Measurements from ENCODE around the gene SLC15A1. TPM values are rescaled to one million over a fixed set of nuclear protein-coding genes. Genes with fewer than 3 reads are reported as not detected.

SLC15A1 gene
- total RNA-seq, 1 donor from 2014 or later, result not detected

DNA sequence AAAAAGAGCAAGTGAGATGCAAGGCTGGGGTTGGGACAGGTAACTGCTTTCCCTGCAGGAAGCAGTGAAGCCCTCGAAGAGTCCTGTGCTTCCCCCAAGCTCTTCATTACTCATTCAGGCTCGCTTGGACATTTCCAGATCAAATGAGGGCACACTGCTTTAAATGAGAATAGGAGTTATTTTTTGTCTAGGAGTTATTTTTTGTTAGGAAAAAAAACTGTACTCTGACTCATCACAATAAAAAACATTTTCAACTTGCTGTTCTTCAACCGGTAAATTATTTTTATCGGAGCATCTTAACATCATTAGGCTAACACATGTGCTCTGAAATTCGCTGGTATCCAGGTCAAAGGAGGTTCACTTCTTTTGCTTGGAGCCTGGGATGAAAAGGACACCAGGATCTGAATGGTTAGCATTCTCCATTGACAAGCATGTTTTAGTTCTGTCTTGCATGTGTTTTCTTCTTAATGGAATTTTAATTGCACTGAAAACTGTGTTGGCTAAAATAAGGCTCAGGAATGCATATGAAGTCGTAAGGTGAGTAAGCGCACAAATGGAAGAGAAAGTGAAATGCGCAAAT lies 94.9 kb downstream of the SLC15A1 start:
- Mint-ChIP-seq H3K27ac (ENCODE audit: unreplicated experiment) (no peak overlapping the region), H3K4me1 (ENCODE audit: low read depth) (peaks cover 11% of the 10 kb centered on the region), H3K27me3 (ENCODE audit: low read depth) (peaks cover 3% of the 10 kb centered on the region), H3K9me3 (ENCODE audit: low read depth) (no peaks in the 10 kb centered on the region), H3K4me3 (ENCODE audit: unreplicated experiment) (no peak overlapping the region), H3K36me3 (ENCODE audit: low read depth) (no peaks in the 10 kb centered on the region)
- DNase-seq (ENCODE audit: low spot score), result no peak
- TF ChIP-seq, protein P1, sequence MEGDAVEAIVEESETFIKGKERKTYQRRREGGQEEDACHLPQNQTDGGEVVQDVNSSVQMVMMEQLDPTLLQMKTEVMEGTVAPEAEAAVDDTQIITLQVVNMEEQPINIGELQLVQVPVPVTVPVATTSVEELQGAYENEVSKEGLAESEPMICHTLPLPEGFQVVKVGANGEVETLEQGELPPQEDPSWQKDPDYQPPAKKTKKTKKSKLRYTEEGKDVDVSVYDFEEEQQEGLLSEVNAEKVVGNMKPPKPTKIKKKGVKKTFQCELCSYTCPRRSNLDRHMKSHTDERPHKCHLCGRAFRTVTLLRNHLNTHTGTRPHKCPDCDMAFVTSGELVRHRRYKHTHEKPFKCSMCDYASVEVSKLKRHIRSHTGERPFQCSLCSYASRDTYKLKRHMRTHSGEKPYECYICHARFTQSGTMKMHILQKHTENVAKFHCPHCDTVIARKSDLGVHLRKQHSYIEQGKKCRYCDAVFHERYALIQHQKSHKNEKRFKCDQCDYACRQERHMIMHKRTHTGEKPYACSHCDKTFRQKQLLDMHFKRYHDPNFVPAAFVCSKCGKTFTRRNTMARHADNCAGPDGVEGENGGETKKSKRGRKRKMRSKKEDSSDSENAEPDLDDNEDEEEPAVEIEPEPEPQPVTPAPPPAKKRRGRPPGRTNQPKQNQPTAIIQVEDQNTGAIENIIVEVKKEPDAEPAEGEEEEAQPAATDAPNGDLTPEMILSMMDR (IDR thresholded peaks at IDR 0.05), result no peak

DNA sequence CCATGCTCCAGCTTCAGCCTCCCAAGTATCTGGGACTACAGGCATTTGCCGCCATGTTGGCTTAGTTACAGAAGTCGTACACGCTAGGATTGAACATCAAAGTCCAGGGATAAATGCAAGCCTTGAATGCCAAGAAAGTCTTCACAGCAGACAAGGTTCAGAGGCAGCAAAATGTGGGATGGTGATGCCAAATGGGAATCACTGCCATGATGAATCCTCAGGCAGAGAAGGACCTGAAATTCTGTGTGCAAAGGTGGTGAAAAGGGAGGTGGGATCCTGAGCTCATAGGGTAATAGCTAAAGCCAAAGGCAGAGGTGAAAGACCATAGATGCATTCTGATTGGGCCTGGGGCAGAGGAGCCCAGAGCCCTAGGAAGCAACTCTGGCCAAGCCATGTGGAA lies 96.2 kb downstream of the SLC15A1 start:
- DNase-seq (ENCODE audit: low spot score), result no peak
- no peaks in the 10 kb centered on the region for H3K36me3 Mint-ChIP-seq (ENCODE audit: low read depth)
- H3K9me3 Mint-ChIP-seq (ENCODE audit: low read depth), result no peaks in the 10 kb centered on the region
- no peak overlapping the region for H3K4me3 Mint-ChIP-seq (ENCODE audit: unreplicated experiment)
- H3K27ac Mint-ChIP-seq (ENCODE audit: unreplicated experiment), result no peak overlapping the region
- H3K4me1 Mint-ChIP-seq (ENCODE audit: low read depth), result peaks cover 11% of the 10 kb centered on the region
- TF ChIP-seq, protein P1 (IDR thresholded peaks at IDR 0.05), result no peak
- peaks cover 2% of the 10 kb centered on the region for H3K27me3 Mint-ChIP-seq (ENCODE audit: low read depth)

DNA sequence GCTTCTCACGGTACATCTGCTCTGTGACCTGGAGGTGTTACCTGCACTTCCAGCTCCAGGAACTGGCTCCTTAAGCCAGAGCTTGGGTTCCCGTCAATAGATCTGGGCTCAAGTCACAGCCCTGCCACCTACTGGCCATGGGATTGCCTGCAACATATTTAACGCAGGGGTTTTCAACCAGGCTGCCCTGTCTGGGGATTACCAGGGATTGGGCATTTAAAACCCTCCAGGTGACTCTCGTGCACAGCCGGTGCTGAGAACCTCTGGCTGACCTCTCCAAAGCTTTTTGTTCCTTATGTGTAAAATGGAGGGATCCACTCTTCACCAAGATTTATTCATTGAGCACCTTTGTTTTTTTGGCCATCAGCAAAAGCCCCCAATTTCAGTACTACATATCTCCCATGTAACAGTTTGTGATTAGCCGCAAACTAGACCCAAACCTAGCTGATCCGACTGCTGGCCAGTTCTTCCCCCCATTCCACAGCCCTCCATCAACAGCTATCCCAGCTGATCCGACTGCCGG lies 98.9 kb downstream of the SLC15A1 start:
- H3K4me1 Mint-ChIP-seq (ENCODE audit: low read depth), result peaks cover 11% of the 10 kb centered on the region
- TF ChIP-seq, protein P1 (IDR thresholded peaks at IDR 0.05), result peak; percentile 93
- peak overlapping the region; percentile 46 for H3K4me3 Mint-ChIP-seq (ENCODE audit: unreplicated experiment)
- H3K27ac Mint-ChIP-seq (ENCODE audit: unreplicated experiment), result no peak overlapping the region
- H3K27me3 Mint-ChIP-seq (ENCODE audit: low read depth), result peaks cover 2% of the 10 kb centered on the region
- H3K36me3 Mint-ChIP-seq (ENCODE audit: low read depth), result no peaks in the 10 kb centered on the region
- no peak for DNase-seq (ENCODE audit: low spot score)
- H3K9me3 Mint-ChIP-seq (ENCODE audit: low read depth), result no peaks in the 10 kb centered on the region

DNA sequence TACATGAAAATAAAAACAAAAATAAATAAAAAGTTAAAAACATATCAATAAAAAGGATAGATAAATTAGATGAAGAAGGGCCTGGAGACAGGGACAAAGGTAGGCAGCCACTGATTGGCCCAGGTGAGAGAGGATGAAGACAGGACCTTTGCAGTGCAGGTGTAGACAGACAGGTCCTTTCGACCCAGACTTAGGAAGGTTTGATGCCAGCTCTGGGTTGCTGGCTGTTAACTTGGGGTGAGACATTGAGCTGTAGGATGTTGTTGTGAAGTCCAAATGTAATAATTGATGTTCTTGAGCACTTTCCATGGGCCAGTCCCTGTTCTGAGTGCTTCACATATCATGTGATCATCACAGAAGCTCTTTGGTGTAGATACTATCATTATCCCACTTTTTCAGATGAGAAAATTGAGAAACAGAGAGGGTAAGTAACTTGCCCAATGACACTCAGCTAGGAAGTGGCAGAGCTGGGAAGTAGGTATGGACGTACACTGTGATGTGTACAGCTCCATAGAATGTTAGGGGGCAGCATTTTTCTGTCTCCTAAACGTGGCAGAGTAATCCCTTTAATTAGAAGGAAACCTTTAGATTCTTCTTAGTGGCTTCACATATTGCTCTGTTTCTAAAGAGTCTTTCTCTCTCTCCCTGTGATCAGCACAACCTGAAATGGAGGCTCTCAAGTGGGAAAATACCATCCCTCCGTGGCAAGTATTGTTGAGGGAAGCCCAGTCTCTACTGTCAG lies 99.6 kb downstream of the SLC15A1 start:
- H3K27me3 Mint-ChIP-seq (ENCODE audit: low read depth), result peaks cover 2% of the 10 kb centered on the region
- no peak for DNase-seq (ENCODE audit: low spot score)
- TF ChIP-seq, protein P1 (IDR thresholded peaks at IDR 0.05), result no peak
- peaks cover 8% of the 10 kb centered on the region for H3K4me1 Mint-ChIP-seq (ENCODE audit: low read depth)
- no peaks in the 10 kb centered on the region for H3K36me3 Mint-ChIP-seq (ENCODE audit: low read depth)
- H3K9me3 Mint-ChIP-seq (ENCODE audit: low read depth), result no peaks in the 10 kb centered on the region
- H3K27ac Mint-ChIP-seq (ENCODE audit: unreplicated experiment), result no peak overlapping the region
- peak overlapping the region; percentile 46 for H3K4me3 Mint-ChIP-seq (ENCODE audit: unreplicated experiment)

DNA sequence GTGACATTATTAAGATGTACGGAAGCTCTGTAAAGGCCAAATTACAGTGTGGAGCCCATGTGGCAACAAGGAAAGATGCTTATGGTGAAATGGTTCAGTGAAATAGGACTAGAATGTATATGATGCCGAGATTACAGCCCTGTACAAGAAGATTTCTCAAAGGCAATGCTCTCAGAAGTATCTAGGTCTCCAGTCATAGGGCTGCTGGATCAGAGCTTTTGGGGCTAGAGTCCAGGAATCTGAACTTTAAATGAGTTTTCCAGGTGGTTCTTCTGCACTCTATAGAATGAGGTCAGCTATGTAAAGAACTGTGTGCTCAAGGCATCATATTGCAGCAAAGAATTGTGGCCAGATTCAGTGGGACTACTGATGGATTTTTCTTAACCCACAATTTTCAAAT lies 100.2 kb downstream of the SLC15A1 start:
- Mint-ChIP-seq H3K9me3 (ENCODE audit: low read depth) (no peaks in the 10 kb centered on the region), H3K4me3 (ENCODE audit: unreplicated experiment) (no peak overlapping the region), H3K36me3 (ENCODE audit: low read depth) (no peaks in the 10 kb centered on the region), H3K27me3 (ENCODE audit: low read depth) (peaks cover 2% of the 10 kb centered on the region), H3K27ac (ENCODE audit: unreplicated experiment) (no peak overlapping the region), H3K4me1 (ENCODE audit: low read depth) (peaks cover 4% of the 10 kb centered on the region)
- TF ChIP-seq, protein P1 (IDR thresholded peaks at IDR 0.05), result no peak
- DNase-seq (ENCODE audit: low spot score), result no peak

All from chondrocyte (in vitro differentiated cells).